ENCODE data around the gene MGA. TPM values are rescaled to one million over a fixed set of nuclear protein-coding genes. Genes with fewer than 3 reads are reported as not detected.
A peak's percentile ranks its signal among the peaks of the same experiment; 100 is the strongest.

The MGA gene
- total RNA-seq, 1 donor from 2014 or later = 58.3 TPM

DNA sequence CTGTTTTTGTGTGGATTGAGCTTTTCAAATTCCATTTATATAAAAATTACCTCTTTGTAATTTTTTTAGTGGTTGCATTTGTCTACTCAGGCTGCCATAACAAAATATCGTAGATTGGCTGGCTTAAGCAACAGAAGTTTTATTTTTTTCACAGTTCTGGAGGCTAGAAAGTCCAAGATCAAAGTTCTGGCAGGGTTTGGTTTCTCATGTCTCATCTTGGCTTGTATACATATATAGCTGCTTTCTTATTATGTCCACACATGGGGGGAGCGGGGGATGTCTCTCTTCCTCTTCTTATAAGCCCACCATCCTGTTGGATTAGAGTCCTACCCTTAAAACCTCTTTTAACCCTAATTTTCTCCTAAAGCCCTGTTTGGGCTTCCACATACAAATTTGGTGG, 28.5 kb downstream of the MGA start:
- H3K27me3 Mint-ChIP-seq = no peaks in the 10 kb centered on the region
- H3K4me3 Mint-ChIP-seq = no peak overlapping the region
- ChIA-PET CTCF (no interaction called here), POLR2A (interaction anchor here (0.6 kb wide), 1 partner anchor 57 kb away, joined by 3 read pairs; no protein-coding TSS in a partner anchor)
- TF ChIP-seq, protein P1, sequence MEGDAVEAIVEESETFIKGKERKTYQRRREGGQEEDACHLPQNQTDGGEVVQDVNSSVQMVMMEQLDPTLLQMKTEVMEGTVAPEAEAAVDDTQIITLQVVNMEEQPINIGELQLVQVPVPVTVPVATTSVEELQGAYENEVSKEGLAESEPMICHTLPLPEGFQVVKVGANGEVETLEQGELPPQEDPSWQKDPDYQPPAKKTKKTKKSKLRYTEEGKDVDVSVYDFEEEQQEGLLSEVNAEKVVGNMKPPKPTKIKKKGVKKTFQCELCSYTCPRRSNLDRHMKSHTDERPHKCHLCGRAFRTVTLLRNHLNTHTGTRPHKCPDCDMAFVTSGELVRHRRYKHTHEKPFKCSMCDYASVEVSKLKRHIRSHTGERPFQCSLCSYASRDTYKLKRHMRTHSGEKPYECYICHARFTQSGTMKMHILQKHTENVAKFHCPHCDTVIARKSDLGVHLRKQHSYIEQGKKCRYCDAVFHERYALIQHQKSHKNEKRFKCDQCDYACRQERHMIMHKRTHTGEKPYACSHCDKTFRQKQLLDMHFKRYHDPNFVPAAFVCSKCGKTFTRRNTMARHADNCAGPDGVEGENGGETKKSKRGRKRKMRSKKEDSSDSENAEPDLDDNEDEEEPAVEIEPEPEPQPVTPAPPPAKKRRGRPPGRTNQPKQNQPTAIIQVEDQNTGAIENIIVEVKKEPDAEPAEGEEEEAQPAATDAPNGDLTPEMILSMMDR (IDR thresholded peaks at IDR 0.05) = no peak
- H3K27ac Mint-ChIP-seq = no peak overlapping the region
- intact Hi-C loops (cut with micrococcal nuclease) = no loop called here
- ATAC-seq (ENCODE audit: low read depth) = no peak
- peaks cover 11% of the 10 kb centered on the region for H3K36me3 Mint-ChIP-seq (ENCODE audit: low read depth)
- DNase-seq = no peak
- H3K9me3 Mint-ChIP-seq = no peaks in the 10 kb centered on the region
- peaks cover 63% of the 10 kb centered on the region for H3K4me1 Mint-ChIP-seq

DNA sequence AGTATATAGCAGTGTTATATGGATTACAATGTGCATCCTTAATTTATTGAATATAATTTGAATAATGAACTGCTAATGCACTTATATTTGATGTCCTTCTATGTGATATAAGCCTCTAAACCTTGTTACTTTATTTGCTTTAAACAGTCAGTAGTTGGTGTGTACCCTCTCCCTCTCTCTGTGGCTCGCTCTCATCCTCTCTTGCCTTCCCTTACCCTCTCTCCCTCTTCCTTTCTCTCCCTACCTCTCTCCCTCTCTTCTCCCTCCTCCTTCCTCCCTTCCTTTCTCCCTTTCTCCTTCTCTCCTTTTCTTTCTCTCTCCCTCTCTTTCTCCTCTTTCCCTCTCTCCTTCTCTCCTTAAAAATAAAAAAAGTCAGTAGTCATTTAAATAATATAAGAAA, 28.9 kb downstream of the MGA start:
- no peak overlapping the region for H3K27ac Mint-ChIP-seq
- peaks cover 11% of the 10 kb centered on the region for H3K36me3 Mint-ChIP-seq (ENCODE audit: low read depth)
- H3K27me3 Mint-ChIP-seq = no peaks in the 10 kb centered on the region
- peaks cover 63% of the 10 kb centered on the region for H3K4me1 Mint-ChIP-seq
- DNase-seq (no peak), ATAC-seq (ENCODE audit: low read depth) (no peak)
- POLR2A ChIA-PET = no interaction called here
- no peak overlapping the region for H3K4me3 Mint-ChIP-seq
- CTCF ChIA-PET = no interaction called here
- TF ChIP-seq, protein P1 (IDR thresholded peaks at IDR 0.05) = no peak
- H3K9me3 Mint-ChIP-seq = no peaks in the 10 kb centered on the region
- intact Hi-C loops (cut with micrococcal nuclease) = no loop called here

DNA sequence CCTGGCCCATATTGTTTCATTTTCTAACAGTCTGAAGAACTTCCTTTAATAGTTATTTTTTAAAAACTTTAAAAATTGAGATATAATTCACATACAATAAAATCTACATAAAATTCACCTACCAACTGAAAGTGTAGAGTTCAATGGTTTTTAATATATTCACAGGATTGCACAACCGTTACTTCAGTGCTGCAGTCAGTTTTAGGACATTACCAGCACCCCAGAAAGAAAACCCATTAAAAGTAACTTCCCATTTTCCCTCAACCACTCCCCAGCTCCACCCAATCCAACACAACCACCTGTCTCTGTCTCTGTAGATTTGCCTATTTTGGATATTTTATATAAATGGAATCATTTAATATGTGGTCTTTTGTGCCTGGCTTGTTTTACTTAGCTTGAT, 29.6 kb downstream of the MGA start:
- no peaks in the 10 kb centered on the region for H3K9me3 Mint-ChIP-seq
- peaks cover 9% of the 10 kb centered on the region for H3K36me3 Mint-ChIP-seq (ENCODE audit: low read depth)
- ATAC-seq (ENCODE audit: low read depth) (no peak), DNase-seq (no peak)
- ChIA-PET POLR2A (interaction anchor here (1.0 kb wide), 1 partner anchor 28 kb away, joined by 3 read pairs; no protein-coding TSS in a partner anchor), CTCF (no interaction called here)
- intact Hi-C loops (cut with micrococcal nuclease) = no loop called here
- no peak overlapping the region for H3K4me3 Mint-ChIP-seq
- peak overlapping the region; percentile 24 for H3K27ac Mint-ChIP-seq
- H3K27me3 Mint-ChIP-seq = no peaks in the 10 kb centered on the region
- peaks cover 59% of the 10 kb centered on the region for H3K4me1 Mint-ChIP-seq
- TF ChIP-seq, protein P1 (IDR thresholded peaks at IDR 0.05) = no peak

DNA sequence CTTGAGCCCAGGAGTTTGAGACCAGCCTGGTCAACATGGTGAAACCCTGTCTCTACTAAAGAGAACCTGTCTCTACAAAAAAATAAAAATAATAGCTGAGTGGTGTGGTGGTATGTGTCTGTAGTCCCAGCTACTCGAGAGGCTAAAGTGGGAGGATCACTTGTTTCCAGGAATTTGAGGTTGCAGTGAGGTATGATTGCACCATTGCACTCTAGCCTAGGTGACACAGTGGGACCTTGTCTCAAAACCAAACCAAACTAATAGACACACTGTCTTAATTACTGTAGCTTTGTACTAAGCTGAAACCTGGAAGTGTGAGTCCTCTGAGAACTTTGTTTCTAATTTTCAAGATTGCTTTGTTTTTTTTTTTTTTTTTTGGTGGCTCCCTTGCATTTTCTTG, 30.4 kb downstream of the MGA start:
- Mint-ChIP-seq H3K4me3 (no peak overlapping the region), H3K27me3 (no peaks in the 10 kb centered on the region), H3K4me1 (peaks cover 65% of the 10 kb centered on the region), H3K27ac (no peak overlapping the region), H3K9me3 (no peaks in the 10 kb centered on the region), H3K36me3 (ENCODE audit: low read depth) (peaks cover 7% of the 10 kb centered on the region)
- intact Hi-C loops (cut with micrococcal nuclease) = no loop called here
- ChIA-PET POLR2A (interaction anchor here (1.0 kb wide), 1 partner anchor 27 kb away, joined by 3 read pairs; no protein-coding TSS in a partner anchor), CTCF (no interaction called here)
- DNase-seq (no peak), ATAC-seq (ENCODE audit: low read depth) (no peak)
- TF ChIP-seq, protein P1 (IDR thresholded peaks at IDR 0.05) = no peak

DNA sequence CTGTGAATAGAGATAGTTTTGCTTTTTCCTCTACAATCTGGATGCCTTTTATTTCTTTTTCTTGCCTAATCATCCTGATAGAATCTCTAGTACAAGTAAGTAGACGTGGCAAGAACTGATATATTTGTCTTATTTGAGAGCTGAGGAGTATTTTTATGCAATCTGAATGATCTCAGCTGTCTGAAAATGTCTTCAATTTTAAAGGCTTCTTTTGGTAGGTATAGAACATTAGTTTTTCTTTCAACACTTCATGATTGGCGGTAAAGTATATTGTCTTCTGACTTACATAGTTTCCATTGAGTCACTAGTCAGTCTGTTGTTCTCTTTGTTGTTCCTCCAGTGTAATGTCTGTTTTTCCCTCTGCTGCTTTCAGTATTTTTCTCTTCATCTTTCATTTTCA, 31.3 kb downstream of the MGA start:
- ATAC-seq (ENCODE audit: low read depth) (no peak), DNase-seq (no peak)
- Mint-ChIP-seq H3K4me3 (no peak overlapping the region), H3K27me3 (no peaks in the 10 kb centered on the region), H3K9me3 (no peaks in the 10 kb centered on the region), H3K36me3 (ENCODE audit: low read depth) (peaks cover 14% of the 10 kb centered on the region), H3K27ac (no peak overlapping the region), H3K4me1 (peaks cover 70% of the 10 kb centered on the region)
- ChIA-PET POLR2A (no interaction called here), CTCF (interaction anchor here (1.0 kb wide), 1 partner anchor 119 kb away, joined by 3 read pairs; no protein-coding TSS in a partner anchor)
- TF ChIP-seq, protein P1 (IDR thresholded peaks at IDR 0.05) = no peak
- intact Hi-C loops (cut with micrococcal nuclease) = no loop called here
